ENCODE results near the gene ZNF697.
"Not testable (repeated sequence)": the region's sequence is repeated elsewhere in the genome, so short reads cannot be mapped to it uniquely, and the experiment has no call there.

DNA sequence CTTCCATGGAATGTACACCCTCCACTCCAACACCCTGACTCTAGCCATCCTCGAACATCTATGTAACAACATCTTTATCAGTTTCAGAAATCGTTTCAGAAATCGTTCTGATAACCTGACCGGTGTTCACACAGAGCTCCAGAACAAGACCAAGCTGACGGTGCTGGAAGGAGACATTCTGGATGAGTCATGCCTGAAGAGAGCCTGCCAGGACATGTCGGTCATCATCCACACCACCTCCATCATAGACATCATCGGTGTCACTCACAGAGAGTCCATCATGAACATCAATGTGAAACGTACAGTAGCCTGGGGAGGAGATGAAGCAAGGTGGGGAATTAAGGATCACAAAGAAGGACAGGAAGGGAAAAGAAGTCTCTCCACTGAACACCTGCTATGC, 43.0 kb downstream of the ZNF697 start:
- TF ChIP-seq, protein P1, sequence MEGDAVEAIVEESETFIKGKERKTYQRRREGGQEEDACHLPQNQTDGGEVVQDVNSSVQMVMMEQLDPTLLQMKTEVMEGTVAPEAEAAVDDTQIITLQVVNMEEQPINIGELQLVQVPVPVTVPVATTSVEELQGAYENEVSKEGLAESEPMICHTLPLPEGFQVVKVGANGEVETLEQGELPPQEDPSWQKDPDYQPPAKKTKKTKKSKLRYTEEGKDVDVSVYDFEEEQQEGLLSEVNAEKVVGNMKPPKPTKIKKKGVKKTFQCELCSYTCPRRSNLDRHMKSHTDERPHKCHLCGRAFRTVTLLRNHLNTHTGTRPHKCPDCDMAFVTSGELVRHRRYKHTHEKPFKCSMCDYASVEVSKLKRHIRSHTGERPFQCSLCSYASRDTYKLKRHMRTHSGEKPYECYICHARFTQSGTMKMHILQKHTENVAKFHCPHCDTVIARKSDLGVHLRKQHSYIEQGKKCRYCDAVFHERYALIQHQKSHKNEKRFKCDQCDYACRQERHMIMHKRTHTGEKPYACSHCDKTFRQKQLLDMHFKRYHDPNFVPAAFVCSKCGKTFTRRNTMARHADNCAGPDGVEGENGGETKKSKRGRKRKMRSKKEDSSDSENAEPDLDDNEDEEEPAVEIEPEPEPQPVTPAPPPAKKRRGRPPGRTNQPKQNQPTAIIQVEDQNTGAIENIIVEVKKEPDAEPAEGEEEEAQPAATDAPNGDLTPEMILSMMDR (conservative IDR thresholded peaks at IDR 0.05; ENCODE audit: low read depth, low read length) = not testable (repeated sequence)
- not testable (repeated sequence) for TF ChIP-seq CHD1 (IDR thresholded peaks at IDR 0.05; ENCODE audit: low read depth, low read length); RAD21 (IDR thresholded peaks at IDR 0.05; ENCODE audit: low read length)

Data from IMR-90 (cell line).